Left colon (tissue), 2 donors: Measurements from ENCODE around the gene FOCAD. TPM values are rescaled to one million over a fixed set of nuclear protein-coding genes. Genes with fewer than 3 reads are reported as not detected.
"Not testable (repeated sequence)": the region's sequence is repeated elsewhere in the genome, so short reads cannot be mapped to it uniquely, and the experiment has no call there.

Experiments used
- ATAC-seq: fragments of 200-7000 bp; cut with Tn5 transposase; one replicate; pipeline ENCODE4 v1.9.1; 2020; ENCODE audit warnings: mild to moderate bottlenecking, moderate library complexity
- DNase-seq, 2 donors: peaks; one replicate each; pipeline ENCODE4 v3.0.0-alpha.2; 2020
- intact Hi-C, 2 donors: fragments of 100-400 bp; cut with DNase I in 1 of 2; cut with micrococcal nuclease in 1 of 2; formaldehyde crosslinking; loops; one replicate each; pipeline versions ENCODE4 v1.11.2 to v1.14.0; 2022; cut with DNase I, micrococcal nuclease
- long read RNA-seq: library from polyadenylated mRNA; unstranded; transcript quantifications from one replicate; pipeline ENCODE4 v2.0.0, GENCODE V29; 2021
- total RNA-seq, 2 donors: library from RNA; stranded (reverse); fragmentation: NEBNext Ultra II Directional; extraction: Animal tissue kit (Norgen Biotek cat#: 25700); gene quantifications; one replicate each; pipeline ENCODE4 v1.2.1, GENCODE V29; 2021
- donor health status: DM: no; HTN: no; CAD: no.
- donor health status: DM: yes; HTN: yes; CAD: no.

FOCAD gene
- 10 to 100 TPM; 21.5 to 29.2 TPM for total RNA-seq
- long read RNA-seq, partial matches to known transcripts = 140 of 169 reads
- long read RNA-seq, other reads (novel, unspliced or antisense) = 29 of 169 reads

- DNase-seq (peak; percentile 96), ATAC-seq (peak; percentile 97)
- intact Hi-C loops = loop anchor here in 1 of 2 donors (10.0 kb wide), 1 partner anchor 329 kb away; no protein-coding TSS in a partner anchor
These were observed at the start of gene FOCAD for GRCh38 chr9:20684035-20684874. Gene FOCAD (plus strand): TSS chr9:20684259. CDS start chr9:20715354, 31,095 bp downstream.

- ATAC-seq = no peak
- intact Hi-C loops = loop anchor here in 1 of 2 donors (10.0 kb wide), 1 partner anchor 710 kb away; no protein-coding TSS in a partner anchor
- no peak for DNase-seq
These were observed 49.2 kb upstream of the FOCAD start for GRCh38 chr9:20634895-20635294.

- ATAC-seq = no peak
- DNase-seq = no peak
- intact Hi-C loops = loop anchor here in 1 of 2 donors (10.0 kb wide), 1 partner anchor 712 kb away; no protein-coding TSS in a partner anchor
These were observed 47.1 kb upstream of the FOCAD start for GRCh38 chr9:20636888-20637440.

DNA sequence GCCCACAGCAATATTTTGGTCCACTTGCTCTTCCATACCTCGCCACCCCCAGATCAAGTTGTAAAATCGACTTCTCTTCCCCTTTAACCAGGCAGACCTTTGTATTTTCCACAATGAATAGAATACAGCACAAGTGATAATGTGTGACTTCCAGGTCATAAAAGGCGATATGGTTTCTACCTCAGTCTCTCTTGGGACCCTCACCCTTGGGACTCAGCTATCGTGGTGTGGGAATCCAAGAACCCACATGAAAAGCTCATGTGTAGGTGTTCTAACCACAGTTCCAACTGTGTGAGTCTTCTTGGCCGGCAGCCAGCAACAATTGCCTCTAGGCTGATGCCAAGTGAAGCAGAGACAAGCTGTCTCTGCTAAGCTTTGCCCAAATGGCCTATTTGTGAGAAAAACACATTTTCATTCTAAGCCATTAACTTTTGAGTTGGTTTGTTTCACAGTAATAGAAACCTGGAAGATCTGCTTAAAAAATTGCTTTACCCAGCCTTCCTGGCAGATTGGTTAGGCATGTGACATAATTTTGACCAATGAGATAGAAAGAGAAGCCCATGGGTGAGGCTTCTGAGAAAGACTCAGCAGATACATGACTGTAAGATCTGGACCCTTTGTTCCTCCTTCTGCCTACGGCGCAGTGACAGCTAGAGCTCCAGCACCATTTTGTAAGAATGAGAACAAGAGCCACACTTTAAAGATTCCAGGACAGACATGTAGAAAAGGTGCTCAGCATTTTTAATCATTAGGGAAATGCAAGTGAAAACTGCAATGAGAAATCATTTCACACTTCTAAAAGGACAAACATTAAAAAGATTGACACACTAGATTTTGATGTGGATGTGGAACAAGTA is 43.5 kb upstream of the FOCAD start:
- intact Hi-C loops = no loop called here
- ATAC-seq (peak; percentile 63), DNase-seq (peak; percentile 44 to 90)

GRCh38 chr9:20642045-20642444 is 42.0 kb upstream of the FOCAD start:
- no peak for ATAC-seq
- intact Hi-C loops = no loop called here
- DNase-seq = no peak

GRCh38 chr9:20643660-20644059 is 40.4 kb upstream of the FOCAD start:
- no peak for DNase-seq
- ATAC-seq = no peak
- intact Hi-C loops = no loop called here

DNA sequence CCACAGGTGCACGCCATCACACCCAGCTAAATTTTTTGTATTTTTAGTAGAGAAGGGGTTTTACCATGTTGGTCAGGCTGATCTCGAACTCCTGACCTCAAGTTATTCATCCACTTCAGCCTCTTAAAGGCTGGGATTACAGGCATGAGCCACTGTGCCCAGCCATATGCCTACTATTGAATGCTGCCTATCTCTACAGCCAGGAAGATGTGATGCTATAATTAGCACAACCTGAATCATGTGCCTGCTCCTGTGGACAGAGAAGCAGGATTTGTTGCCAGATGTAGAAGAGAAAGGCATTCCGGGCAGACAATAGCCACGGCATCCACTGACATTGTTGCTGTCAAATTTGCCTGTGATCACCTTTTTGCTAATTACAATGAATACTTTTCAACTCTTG is 37.4 kb upstream of the FOCAD start:
- ATAC-seq (no peak), DNase-seq (no peak)
- intact Hi-C loops = no loop called here

- DNase-seq (no peak), ATAC-seq (no peak)
- intact Hi-C loops = no loop called here
These were observed 34.7 kb upstream of the FOCAD start for GRCh38 chr9:20649381-20649780.

DNA sequence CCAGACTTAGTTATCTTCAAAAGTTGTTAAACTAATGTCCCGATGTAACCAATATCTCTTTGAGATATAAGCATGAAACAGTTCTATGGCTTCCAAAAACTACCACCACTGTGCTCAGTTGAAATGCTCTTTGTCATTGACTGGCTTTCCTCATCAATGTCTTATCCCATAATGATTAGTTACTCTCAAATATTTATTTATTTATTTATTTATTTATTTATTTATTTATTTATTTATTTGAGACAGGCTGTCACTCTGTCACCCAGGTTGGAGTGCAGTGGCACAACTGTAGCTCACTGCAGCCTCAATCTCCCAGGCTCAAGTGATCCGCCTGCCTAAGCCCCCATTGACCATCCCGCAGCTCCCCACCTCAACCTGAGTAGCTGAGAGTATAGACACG is 33.7 kb upstream of the FOCAD start:
- DNase-seq (no peak), ATAC-seq (no peak)
- intact Hi-C loops = no loop called here

- no peak for DNase-seq
- peak; percentile 92 for ATAC-seq
- intact Hi-C loops = no loop called here
These were observed 33.2 kb upstream of the FOCAD start for GRCh38 chr9:20650750-20651299.

GRCh38 chr9:20651939-20652338 is 32.1 kb upstream of the FOCAD start:
- no peak for ATAC-seq
- intact Hi-C loops = no loop called here

GRCh38 chr9:20658246-20658667 is 25.8 kb upstream of the FOCAD start:
- intact Hi-C loops = not testable (repeated sequence)
- DNase-seq = peak; percentile 37 to 62
- ATAC-seq = peak; percentile 46

More at GRCh38 chr9:20651939-20652338, 32.1 kb upstream of the FOCAD start:
- DNase-seq = no peak

GRCh38 chr9:20658677-20659473 is 25.2 kb upstream of the FOCAD start:
- DNase-seq (peak in 1 of 2 donors; percentile 34), ATAC-seq (peak; percentile 67)

DNA sequence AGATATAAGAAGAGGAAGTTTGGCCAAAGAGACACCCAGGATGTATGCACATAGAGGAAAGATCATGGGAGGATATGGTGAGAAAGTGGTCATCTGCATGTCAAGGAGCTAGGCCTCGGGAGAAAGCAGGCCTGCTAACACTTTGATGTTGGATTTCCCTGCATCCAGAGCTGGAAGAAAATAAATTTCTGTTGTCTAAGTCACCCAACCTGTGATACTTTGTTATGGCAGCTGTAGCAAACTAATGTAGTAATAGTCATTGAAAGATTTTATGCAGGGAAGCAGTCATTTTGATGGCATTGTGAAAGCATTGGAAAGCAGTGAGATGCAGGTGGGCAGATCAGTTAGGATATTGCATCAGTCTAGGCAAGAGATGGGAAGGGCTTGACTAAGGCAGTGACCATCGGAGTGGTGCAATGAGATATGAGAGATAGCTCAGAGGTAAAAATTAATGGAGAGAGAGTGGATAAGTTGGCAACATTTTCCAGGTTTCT is 24.5 kb upstream of the FOCAD start:
- peak; percentile 11 for ATAC-seq
- DNase-seq = no peak
- intact Hi-C loops = no loop called here

More at GRCh38 chr9:20658677-20659473, 25.2 kb upstream of the FOCAD start:
- intact Hi-C loops = no loop called here

DNA sequence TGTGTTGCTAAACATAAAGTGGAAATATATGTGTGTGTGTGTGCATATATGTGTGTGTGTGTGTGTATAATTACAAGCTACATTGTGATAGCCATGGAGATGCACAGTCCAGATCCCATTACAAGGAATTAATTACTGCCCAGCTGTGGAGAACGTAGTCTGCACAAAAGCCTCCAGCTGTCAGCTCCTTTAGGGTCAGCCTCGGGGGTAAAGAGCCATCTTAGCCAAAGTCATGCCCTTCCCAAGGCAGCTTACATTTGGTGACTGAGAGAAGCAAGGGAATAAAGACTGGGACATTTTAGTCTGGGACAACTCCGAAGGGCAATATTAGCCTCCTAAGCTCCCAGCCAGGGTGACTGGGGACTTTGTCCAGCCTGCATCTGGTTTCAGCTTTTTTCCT is 21.9 kb upstream of the FOCAD start:
- intact Hi-C loops = no loop called here
- no peak for DNase-seq
- no peak for ATAC-seq

DNA sequence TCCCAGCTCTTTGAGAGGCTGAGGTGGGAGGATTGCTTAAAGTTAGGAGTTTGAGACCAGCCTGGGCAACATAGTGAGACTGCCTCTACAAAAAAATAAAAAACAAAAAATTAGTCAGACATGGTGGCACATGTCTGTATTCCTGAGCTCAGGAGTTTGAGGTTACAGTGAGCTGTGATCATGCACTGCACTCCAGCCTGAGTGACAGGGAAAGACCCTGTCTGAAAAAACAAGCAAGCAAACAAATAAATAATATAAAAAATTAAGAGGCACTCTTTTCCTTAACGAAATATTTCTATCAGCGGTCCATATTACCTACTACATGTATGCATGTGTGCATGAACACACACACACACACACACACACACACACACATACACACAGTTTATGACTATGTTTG is 20.9 kb upstream of the FOCAD start:
- DNase-seq = no peak
- no peak for ATAC-seq
- intact Hi-C loops = no loop called here

DNA sequence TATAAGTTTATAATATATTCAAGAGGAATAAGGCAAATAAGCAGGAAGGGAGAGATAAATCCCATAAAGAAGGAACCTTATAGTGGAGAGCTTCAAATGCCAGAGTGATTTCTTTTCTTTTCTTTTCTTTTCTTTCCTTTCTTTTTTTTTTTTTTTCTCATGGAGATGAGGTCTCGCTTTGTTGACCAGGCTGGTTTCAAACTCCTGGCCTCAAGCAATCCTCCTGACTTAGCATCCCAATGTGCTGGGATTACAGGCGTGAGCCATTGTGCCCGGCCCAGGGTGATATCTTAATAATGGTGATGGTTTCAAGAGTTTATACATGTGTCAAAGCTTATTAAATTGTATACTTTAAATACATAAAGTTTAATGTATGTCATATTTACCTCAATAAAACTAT is 19.6 kb upstream of the FOCAD start:
- intact Hi-C loops = no loop called here
- DNase-seq (no peak), ATAC-seq (no peak)

DNA sequence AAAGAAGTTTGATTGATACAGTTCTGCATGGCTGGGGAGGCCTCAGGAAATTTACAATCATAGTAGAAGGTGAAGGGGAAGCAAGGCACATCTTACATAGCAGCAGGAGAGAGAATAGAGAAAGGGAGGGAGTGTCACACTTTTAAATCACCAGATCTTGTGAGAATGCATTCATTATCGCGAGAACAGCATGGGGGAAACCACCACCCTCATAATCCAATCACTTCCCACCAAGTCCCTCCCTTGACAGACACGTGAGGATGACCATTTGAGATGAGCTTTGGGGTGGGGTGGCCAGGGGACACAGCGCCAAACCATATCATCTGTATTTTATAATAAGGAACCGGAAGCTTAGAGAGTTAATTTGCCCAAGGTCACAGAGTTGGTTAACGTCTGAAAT is 13.7 kb upstream of the FOCAD start:
- ATAC-seq (peak; percentile 80), DNase-seq (no peak)
- intact Hi-C loops = no loop called here
